Esophagus muscularis mucosa (tissue), 4 donors: ENCODE data around the gene ACE.

Experiments
- EP300 ChIP-seq: sonication (generic); formaldehyde crosslinking; IDR thresholded peaks from one replicate; pipeline ENCODE4 v1.6.1; 2017; ENCODE audit warnings: antibody characterized with exemption
- POLR2A ChIP-seq: fragments of 450-650 bp; IDR thresholded peaks from one replicate; pipeline ENCODE4 v1.6.1; 2017; ENCODE audit warnings: antibody characterized with exemption, moderate library complexity, mild to moderate bottlenecking, low read depth
- POLR2AphosphoS5 ChIP-seq, 2 donors: sonication (generic); formaldehyde crosslinking; IDR thresholded peaks; one replicate each; pipeline ENCODE4 v1.6.1; 2017; ENCODE audit warnings: antibody characterized with exemption in 2 of 2
- TF ChIP-seq, protein P1 (sequence below), 3 experiments: fragments of 200-600 bp in 2 of 3; fragments of 450-650 bp in 1 of 3; sonication (generic) in 2 of 3; IDR thresholded peaks; one replicate each; pipeline ENCODE4 v1.5.1; 2017 to 2019; ENCODE audit warnings: antibody characterized with exemption in 3 of 3, mild to moderate bottlenecking in 2 of 3, moderate library complexity in 1 of 3

DNA sequence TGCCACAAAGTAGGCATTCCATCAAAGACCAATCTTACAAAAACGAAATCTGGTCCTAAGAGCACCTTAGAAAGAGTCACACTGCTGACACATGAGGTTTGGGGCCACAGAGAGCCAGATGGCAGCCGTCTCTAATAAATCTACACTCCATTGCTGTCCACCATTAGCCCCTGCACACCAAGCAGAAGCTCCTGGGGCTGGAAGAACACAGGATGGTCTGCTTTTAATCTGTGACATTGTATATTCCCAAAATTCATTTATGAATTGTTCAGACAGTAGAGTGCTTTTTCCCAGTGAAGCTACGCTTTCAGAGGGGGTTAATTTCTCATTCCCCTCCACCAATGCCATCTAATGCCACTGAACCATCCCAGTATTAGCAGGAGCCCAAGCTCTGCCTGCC is 32.4 kb upstream of the ACE start:
- TF ChIP-seq POLR2AphosphoS5 (IDR thresholded peaks at IDR 0.05) (no peak), EP300 (no peak), POLR2A (no peak)
- TF ChIP-seq, protein P1, sequence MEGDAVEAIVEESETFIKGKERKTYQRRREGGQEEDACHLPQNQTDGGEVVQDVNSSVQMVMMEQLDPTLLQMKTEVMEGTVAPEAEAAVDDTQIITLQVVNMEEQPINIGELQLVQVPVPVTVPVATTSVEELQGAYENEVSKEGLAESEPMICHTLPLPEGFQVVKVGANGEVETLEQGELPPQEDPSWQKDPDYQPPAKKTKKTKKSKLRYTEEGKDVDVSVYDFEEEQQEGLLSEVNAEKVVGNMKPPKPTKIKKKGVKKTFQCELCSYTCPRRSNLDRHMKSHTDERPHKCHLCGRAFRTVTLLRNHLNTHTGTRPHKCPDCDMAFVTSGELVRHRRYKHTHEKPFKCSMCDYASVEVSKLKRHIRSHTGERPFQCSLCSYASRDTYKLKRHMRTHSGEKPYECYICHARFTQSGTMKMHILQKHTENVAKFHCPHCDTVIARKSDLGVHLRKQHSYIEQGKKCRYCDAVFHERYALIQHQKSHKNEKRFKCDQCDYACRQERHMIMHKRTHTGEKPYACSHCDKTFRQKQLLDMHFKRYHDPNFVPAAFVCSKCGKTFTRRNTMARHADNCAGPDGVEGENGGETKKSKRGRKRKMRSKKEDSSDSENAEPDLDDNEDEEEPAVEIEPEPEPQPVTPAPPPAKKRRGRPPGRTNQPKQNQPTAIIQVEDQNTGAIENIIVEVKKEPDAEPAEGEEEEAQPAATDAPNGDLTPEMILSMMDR (IDR thresholded peaks at IDR 0.05) = no peak
